ENCODE results near the gene TCF25.

DNA sequence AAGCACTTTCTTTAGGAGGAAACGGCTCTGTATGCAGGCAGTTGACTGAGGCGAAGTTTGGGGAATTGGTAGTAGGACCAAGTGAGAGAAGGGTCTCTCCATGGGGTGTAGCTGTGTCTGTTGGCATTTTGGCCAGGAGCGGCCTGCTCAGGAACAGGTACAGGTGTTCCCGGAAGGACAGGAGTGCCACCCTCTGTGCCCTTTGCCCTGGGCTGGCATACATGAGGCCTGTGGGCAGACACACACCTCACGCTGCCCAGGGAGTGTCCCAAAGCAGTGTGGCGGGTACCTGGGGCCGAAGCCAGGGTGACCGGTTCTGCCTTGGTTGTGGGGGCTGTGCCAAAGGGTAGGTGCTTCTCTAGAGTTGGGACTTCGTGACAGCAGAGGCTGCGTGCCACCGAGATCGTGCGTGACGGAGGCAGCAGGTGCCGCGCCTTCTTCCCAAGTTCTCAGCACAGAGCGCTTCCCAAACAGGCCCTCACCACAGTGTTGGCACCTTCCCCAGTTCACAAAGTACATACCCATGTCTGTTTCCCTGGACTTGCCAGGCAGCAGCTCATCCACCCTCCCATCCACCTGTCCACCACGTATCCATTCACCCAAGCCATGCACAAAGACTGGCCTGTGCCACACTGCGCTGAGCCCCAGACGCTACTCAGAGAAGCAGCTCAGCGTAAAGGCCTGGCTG is 19.9 kb upstream of the TCF25 start:
- TF ChIP-seq, protein P1, sequence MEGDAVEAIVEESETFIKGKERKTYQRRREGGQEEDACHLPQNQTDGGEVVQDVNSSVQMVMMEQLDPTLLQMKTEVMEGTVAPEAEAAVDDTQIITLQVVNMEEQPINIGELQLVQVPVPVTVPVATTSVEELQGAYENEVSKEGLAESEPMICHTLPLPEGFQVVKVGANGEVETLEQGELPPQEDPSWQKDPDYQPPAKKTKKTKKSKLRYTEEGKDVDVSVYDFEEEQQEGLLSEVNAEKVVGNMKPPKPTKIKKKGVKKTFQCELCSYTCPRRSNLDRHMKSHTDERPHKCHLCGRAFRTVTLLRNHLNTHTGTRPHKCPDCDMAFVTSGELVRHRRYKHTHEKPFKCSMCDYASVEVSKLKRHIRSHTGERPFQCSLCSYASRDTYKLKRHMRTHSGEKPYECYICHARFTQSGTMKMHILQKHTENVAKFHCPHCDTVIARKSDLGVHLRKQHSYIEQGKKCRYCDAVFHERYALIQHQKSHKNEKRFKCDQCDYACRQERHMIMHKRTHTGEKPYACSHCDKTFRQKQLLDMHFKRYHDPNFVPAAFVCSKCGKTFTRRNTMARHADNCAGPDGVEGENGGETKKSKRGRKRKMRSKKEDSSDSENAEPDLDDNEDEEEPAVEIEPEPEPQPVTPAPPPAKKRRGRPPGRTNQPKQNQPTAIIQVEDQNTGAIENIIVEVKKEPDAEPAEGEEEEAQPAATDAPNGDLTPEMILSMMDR (IDR thresholded peaks at IDR 0.05), result no peak
- no peak for TF ChIP-seq POLR2A (IDR thresholded peaks at IDR 0.05)
